ENCODE measurements around the gene CCBE1.

Gene CCBE1

GRCh38 chr18:59382383-59382782 is 314.8 kb downstream of the CCBE1 start:
- no peak for DNase-seq

GRCh38 chr18:59381949-59382348 is 315.3 kb downstream of the CCBE1 start:
- DNase-seq, result no peak

Data from suppressor macrophage treated with lipopolysaccharide for 1 hour (primary cell).